Stomach smooth muscle (tissue), 2 donors: ENCODE results near the gene SEPHS2.

Source experiments
- H3K27ac ChIP-seq: one replicate; pipeline ENCODE4 v1.7.0; 2013; ENCODE audit warnings: mild to moderate bottlenecking, low read length, inconsistent platforms
- H3K27me3 ChIP-seq, 2 donors: one replicate each; pipeline ENCODE4 v1.7.0; 2013; ENCODE audit warnings: low read length in 2 of 2; ENCODE audit not compliant: insufficient read depth in 2 of 2, control insufficient read depth in 1 of 2
- H3K36me3 ChIP-seq, 2 donors: one replicate each; pipeline ENCODE4 v1.7.0; 2013; ENCODE audit warnings: low read length in 2 of 2; ENCODE audit not compliant: control insufficient read depth in 2 of 2, insufficient read depth in 2 of 2
- H3K4me1 ChIP-seq: one replicate; pipeline ENCODE4 v1.7.0; 2013; ENCODE audit warnings: low read length; ENCODE audit not compliant: control insufficient read depth, insufficient read depth
- H3K4me3 ChIP-seq, 2 donors: one replicate each; pipeline ENCODE4 v1.7.0; 2013; ENCODE audit warnings: low read length in 2 of 2
- H3K9ac ChIP-seq, 2 donors: one replicate each; pipeline ENCODE4 v1.7.0; 2013; ENCODE audit warnings: low read length in 2 of 2, mild to moderate bottlenecking in 1 of 2
- H3K9me3 ChIP-seq, 2 donors: one replicate each; pipeline ENCODE4 v1.7.0; 2013; ENCODE audit warnings: low read length in 2 of 2; ENCODE audit not compliant: control insufficient read depth in 2 of 2
- donor health status: healthy.
- donor health status: Pancreatic carcinoma.

SEPHS2 gene

DNA sequence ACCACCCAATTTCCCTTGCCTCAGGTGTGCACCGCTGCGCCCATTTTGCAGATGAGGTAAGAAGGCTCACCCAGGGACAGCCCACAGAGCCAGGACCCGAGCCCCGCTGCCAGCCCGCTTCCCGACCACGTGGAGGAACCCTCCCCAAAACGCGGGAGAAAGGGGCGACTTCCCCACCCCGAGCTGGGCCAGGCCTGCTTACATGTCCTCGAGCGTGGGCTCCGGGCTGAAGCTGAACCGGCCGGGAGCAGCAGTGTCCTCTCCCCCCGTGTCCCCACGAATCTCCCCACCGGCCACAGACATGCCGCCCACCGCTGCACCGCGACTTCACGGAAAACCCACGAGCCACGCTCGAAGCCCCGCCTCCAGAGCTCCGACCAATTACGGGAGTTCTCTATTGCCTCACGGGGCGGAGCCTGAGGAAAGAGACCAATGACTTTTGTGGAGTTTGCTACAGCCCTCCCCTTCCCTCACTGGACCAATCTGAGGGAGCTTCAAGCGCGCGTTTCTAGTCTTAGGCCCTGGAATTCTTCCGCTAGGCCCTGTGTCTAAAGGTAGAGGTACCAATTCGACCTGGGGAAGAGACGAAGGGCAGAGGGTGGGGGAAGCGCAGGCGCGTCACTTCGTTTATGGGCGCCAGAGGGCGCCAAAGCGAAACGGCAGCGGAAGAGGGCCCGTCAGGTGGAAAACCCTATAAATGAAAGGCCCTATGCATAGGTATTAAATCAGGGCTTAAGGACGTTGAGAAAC lies 15.8 kb downstream of the SEPHS2 start, which contains the start of gene DCTPP1:
TSS of gene DCTPP1 (minus strand) at position 353 of the 750 bp plus-strand sequence. CDS start at position 303, 50 bp downstream.
- H3K4me1 ChIP-seq, result peaks cover 16% of the 10 kb centered on the region
- peak within 1 kb of the TSS; percentile 77 to 84 for H3K9ac ChIP-seq
- peaks cover 0 to 4% of the 10 kb centered on the region in 2 donors for H3K36me3 ChIP-seq
- peak within 1 kb of the TSS; percentile 74 for H3K27ac ChIP-seq
- peak within 1 kb of the TSS; percentile 81 to 86 for H3K4me3 ChIP-seq
- no peaks in the 10 kb centered on the region for H3K9me3 ChIP-seq
- H3K27me3 ChIP-seq, result no peaks in the 10 kb centered on the region

DNA sequence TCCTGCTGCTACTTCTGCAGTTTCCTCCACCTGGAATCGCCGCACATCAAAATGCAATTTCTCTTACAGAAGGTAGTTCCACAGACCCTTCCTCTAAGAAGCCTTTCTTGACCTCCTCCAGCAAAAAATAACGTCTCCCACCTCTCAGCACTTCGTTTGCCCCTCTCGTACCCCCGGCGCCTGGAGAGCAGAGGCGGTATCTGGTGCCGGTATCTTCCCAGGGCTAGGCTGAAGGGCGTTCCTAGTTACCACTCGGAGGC lies 16.3 kb downstream of the SEPHS2 start:
- H3K4me1 ChIP-seq, result peaks cover 16% of the 10 kb centered on the region
- peak overlapping the region; percentile 64 to 77 for H3K9ac ChIP-seq
- H3K36me3 ChIP-seq, result peaks cover 0 to 5% of the 10 kb centered on the region in 2 donors
- no peaks in the 10 kb centered on the region for H3K27me3 ChIP-seq
- H3K9me3 ChIP-seq, result no peaks in the 10 kb centered on the region
- peak overlapping the region; percentile 74 for H3K27ac ChIP-seq
- peak overlapping the region; percentile 81 to 86 for H3K4me3 ChIP-seq

DNA sequence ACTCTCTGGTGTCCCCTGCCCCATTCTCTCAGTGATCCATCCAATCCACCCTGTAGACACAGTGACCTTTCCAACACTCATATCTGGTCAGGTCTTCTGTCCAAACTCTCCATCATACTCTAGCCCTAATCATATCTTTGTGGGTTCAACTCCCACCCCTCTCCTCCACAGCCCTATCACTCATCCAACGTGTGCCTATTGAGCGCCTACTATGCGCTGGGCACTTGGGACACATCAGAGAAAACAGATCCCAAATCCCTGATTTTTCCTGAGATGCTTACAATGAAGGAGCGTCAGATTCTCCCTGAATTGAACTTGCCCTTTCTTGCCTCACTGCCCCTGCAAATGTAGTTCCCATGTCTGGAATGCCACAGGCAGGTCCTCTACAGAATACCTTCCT lies 17.6 kb downstream of the SEPHS2 start:
- Histone ChIP-seq H3K27me3 (no peaks in the 10 kb centered on the region), H3K9ac (no peak overlapping the region), H3K4me3 (no peak overlapping the region), H3K4me1 (peaks cover 16% of the 10 kb centered on the region), H3K9me3 (no peaks in the 10 kb centered on the region), H3K27ac (no peak overlapping the region), H3K36me3 (peaks cover 5 to 12% of the 10 kb centered on the region in 2 donors)

DNA sequence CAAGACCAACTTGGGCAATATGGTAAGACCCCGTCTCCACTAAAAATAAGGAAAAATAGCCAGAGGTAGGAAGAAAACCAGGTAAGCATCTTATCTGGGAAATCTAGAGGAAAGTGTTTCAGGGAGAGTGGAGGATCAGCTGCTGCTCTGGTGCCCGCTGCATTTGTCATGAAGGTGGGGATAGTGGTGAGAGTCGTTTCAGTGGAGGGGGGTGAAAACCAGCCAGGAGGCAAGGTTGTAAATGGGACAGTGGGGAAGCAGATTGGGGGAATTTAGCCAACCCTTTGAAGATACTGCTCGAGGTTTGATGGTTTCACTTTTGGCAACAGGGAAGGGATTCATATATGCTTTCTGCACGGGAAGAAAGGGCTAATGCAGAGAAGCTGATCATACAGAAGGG lies 24.7 kb downstream of the SEPHS2 start:
- H3K27ac ChIP-seq, result no peak overlapping the region
- peaks cover 8 to 13% of the 10 kb centered on the region in 2 donors for H3K36me3 ChIP-seq
- no peaks in the 10 kb centered on the region for H3K9me3 ChIP-seq
- H3K4me1 ChIP-seq, result peaks cover 18% of the 10 kb centered on the region
- H3K27me3 ChIP-seq, result no peaks in the 10 kb centered on the region
- H3K4me3 ChIP-seq, result no peak overlapping the region
- H3K9ac ChIP-seq, result no peak overlapping the region

DNA sequence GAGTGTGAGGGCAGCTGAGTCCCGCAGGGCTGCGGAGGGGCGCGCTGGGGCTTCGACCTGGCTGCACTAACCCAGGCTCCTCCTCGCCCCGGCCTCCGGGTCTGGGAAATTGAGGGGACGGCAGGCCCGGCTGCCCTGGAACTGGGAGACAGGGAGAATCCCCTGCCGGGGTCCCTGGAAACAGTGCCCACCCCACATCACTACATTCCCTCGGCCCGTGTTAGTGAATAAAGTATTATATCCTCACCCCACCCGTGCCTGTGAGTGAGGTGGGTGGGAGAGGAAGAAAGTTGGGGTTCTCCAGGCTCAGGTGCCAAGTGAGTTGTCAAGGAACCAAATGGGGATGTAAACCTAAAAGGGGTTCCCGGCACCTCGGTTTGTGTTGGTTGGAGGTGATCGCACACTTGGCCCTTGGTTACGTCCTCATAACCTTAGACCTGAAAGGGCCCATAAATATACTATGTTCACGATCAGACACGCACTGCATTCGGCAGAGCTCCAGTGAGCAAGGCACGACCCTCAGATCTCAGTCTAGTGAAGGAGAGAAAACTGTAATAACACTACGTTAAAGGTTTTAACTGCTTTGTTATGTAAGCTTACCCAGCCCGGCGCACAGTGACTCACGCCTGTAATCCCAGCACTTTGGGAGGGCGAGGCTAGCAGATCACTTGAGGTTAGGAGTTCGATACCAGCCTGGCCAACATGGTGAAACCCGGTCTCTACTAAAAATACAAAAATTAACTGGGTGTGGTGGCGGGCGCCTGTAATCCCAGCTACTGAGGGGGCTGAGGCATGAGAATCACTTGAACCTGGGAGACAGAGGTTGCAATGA lies 27.1 kb downstream of the SEPHS2 start:
- Histone ChIP-seq H3K4me1 (peaks cover 18% of the 10 kb centered on the region), H3K27ac (peak overlapping the region; percentile 58), H3K9ac (peak overlapping the region; percentile 51 to 57)

DNA sequence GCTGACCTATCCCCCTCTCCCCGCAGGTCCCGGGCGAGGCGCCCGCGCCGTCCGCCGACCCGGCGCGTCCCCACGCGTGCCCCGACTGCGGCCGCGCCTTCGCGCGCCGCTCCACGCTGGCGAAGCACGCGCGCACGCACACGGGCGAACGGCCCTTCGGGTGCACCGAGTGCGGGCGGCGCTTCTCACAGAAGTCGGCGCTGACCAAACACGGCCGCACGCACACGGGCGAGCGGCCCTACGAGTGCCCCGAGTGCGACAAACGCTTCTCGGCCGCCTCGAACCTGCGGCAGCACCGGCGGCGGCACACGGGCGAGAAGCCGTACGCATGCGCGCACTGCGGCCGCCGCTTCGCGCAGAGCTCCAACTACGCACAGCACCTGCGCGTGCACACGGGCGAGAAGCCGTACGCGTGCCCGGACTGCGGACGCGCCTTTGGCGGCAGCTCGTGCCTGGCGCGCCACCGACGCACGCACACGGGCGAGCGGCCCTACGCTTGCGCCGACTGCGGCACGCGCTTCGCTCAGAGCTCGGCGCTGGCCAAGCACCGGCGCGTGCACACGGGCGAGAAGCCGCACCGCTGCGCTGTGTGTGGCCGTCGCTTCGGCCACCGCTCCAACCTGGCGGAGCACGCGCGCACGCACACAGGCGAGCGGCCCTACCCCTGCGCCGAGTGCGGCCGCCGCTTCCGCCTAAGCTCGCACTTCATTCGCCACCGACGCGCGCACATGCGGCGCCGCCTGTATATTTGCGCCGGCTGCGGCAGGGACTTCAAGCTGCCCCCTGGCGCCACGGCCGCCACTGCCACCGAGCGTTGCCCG lies 27.9 kb downstream of the SEPHS2 start:
- Histone ChIP-seq H3K9ac (peak overlapping the region; percentile 60 to 64), H3K27ac (peak overlapping the region; percentile 58), H3K4me3 (peak overlapping the region; percentile 60 to 79), H3K36me3 (peaks cover 12 to 13% of the 10 kb centered on the region in 2 donors), H3K27me3 (no peaks in the 10 kb centered on the region), H3K4me1 (peaks cover 18% of the 10 kb centered on the region), H3K9me3 (no peaks in the 10 kb centered on the region)

More for the DNA sequence above, 27.1 kb downstream of the SEPHS2 start:
- Histone ChIP-seq H3K27me3 (no peaks in the 10 kb centered on the region), H3K36me3 (peaks cover 12% of the 10 kb centered on the region in 2 donors), H3K4me3 (peak overlapping the region; percentile 60 to 79), H3K9me3 (no peaks in the 10 kb centered on the region)

DNA sequence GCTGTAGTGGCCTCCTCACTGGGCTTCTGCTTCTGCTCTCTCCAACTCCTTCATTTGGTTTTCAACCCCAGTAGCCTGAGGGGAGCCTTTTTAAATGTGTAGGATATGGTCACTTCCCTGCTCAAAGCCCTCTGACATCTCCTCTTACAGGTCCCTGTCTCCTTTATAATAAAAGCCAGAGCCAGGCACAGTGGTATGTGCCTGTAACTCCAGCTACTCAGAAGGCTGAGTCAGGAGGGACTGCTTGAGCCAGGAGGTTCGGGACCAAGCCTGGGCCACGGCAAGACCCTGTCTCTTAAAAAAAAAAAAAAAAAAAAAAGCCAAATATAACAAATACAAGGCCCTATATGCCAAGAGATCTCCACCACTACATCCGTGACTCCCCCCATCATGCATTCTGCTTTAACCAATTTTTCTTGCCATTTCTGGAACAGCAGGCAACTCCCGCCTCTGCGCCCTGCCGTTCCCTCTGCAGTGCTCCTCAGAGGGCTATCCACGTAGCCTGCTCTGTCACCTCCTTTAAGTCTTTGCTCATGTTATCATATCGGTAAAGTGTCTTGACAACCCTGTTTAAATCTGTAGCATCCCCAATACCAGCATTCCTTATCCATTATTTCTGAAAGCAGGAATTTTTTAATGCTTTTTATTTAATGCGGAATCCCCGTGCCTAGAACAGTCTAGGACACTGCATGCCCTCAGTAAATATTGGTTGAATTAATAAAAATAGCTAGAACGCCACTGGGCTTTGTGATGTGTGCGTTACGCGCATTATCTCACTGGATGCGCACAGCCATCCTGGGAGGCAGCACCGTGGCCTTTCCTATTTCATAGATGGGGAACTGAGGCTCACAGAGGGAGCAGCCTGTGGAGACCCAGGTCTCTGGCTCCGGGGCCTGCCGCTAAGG lies 28.8 kb downstream of the SEPHS2 start:
- H3K4me3 ChIP-seq, result peak overlapping the region; percentile 60 to 79
- peak overlapping the region; percentile 18 for H3K27ac ChIP-seq
- H3K9ac ChIP-seq, result peak overlapping the region; percentile 60 to 64
- H3K4me1 ChIP-seq, result peaks cover 20% of the 10 kb centered on the region
- peaks cover 10 to 11% of the 10 kb centered on the region in 2 donors for H3K36me3 ChIP-seq
- H3K27me3 ChIP-seq, result no peaks in the 10 kb centered on the region
- H3K9me3 ChIP-seq, result no peaks in the 10 kb centered on the region

DNA sequence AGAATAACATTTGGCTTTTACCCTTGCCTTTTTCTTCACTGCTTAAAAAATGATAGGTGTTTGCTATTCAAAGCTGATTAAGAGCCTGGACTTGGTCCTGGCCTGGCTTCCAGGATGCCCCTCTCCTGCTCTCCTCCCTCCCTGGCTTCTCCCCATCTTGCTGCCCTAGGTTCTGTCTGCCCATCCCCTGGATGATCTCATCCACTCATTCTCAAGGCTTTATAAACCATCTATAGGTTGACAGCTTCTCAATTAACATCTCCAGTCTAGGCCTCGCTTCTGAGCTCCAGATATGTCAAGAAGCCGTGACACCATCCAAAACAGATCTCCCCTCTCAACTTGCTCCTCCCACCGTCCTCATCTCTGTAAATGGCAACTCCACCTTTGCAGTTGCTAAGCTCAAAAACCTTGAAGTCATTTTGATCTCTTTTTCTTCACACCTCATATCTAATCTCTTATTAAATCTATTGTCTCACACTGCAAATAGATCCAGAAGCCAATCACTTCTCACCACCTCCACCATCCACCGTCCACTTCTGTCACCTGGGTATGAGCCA lies 29.5 kb downstream of the SEPHS2 start:
- Histone ChIP-seq H3K27ac (no peak overlapping the region), H3K9ac (peak overlapping the region in 1 of 2 donors; percentile 21)

DNA sequence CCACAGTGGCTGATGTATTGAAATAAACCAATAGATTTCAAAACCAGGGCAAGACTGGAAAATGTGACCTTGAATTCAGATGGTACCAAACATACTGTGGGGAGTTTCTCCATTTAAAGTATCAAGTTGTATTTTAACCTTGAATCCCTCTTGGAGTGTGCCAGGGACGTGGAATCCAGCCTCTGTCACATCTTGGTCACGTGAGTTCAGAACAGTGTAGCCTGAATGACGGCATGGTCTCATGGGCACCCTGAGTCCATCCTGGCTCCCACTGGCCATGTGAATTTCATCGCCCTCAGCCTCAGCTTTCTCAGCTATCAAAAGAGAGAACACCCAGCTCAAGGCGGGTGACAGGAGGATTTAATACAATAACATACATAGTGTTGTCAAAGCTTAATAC lies 31.5 kb downstream of the SEPHS2 start:
- Histone ChIP-seq H3K27ac (no peak overlapping the region), H3K9ac (no peak overlapping the region), H3K4me3 (no peak overlapping the region)

More for the DNA sequence above, 29.5 kb downstream of the SEPHS2 start:
- Histone ChIP-seq H3K36me3 (peaks cover 13% of the 10 kb centered on the region in 2 donors), H3K9me3 (no peaks in the 10 kb centered on the region), H3K4me1 (peaks cover 20% of the 10 kb centered on the region), H3K4me3 (no peak overlapping the region), H3K27me3 (no peaks in the 10 kb centered on the region)

More for the DNA sequence above, 31.5 kb downstream of the SEPHS2 start:
- no peaks in the 10 kb centered on the region for H3K27me3 ChIP-seq
- H3K4me1 ChIP-seq, result peaks cover 27% of the 10 kb centered on the region
- peaks cover 13% of the 10 kb centered on the region in 2 donors for H3K36me3 ChIP-seq
- no peaks in the 10 kb centered on the region for H3K9me3 ChIP-seq
